Measurements from ENCODE around the gene UMAD1. TPM values are rescaled to one million over a fixed set of nuclear protein-coding genes. Genes with fewer than 3 reads are reported as not detected.

UMAD1 gene
- total RNA-seq, 1 donor from 2014 or later: 11.9 TPM

DNA sequence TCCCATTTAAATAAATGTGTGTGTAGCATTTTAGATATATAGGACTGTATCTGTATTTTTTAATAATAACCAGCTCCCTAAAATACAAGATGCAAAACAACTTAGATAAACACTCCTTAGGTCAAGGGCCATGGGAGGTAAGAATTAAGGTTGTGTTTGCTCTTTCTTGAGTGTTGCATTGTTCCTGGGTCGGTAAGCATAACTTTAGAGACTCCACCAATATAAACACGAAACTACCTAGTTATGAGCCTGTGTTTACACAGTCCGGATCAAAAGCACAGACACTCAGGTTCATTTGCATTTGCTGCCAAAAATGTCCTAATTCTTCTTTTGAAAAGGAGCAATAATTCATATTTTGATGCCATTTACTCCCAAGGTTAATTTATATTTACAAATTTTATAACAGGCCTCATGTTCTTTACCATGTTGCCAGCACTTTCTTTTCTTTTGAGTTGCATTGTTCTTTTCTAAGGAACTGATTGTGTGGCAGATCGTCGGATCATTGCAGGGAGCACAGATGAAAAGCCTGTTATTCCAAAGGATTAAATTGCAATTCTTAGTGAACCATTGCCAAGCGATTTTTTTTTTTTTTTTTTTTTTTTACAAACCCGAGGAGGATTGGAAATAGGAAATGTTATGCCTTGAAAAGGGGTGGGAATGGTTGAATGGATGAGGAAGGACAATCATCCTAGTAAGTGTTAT lies 282.3 kb downstream of the UMAD1 start:
- DNase-seq: no peak

DNA sequence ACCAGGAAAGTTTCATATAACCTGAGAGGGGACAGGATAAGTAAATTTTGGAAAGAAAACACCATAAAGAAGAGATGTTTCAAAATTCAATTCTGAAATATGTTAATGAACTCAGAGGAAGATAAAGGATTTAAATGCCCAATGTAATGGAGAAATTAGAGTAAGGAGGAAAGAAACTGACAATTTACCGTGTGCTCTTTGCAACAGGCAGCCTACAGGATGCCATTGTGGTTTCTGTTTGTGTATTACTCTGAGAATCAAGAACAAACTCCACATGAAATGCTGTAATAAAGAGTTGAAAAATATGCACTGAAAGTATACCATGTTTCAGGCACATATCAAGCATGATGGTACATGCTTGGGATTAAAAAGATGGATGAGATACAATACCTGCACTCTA lies 283.3 kb downstream of the UMAD1 start:
- no peak for DNase-seq

DNA sequence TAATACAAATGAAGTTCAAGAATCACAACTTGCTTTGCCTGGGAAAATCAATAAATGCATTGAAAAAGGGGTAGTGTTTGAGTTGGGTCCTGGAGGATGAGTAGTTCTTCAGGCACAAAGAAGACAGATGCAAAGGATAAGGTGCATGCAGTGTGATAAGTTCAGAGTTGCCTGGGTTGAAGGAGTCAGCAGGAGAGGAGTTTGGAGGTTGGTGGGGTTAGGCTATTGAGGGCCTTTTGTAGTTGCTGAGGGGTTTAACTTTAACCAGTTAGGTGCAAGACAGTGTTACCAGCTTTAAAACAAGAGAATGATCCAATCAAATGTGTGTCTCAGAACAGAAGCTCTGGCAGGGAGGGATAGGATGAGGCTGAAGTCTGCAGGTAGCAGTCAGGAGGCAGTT lies 283.8 kb downstream of the UMAD1 start:
- DNase-seq: no peak

Small RNAs within 50 kb of the gene (small RNA-seq; reads per million reads assigned to genes)
- not detected for gene RNU6-534P (ENCODE audit: low replicate concordance)

Other genes starting within 250 kb of the UMAD1 start
- gene COL28A1, start 104.9 kb upstream of the UMAD1 start, total RNA-seq: 8.1 TPM
- gene MIOS, start 73.9 kb upstream of the UMAD1 start, total RNA-seq: 84.6 TPM
- gene RPA3, start 77.9 kb downstream of the UMAD1 start, total RNA-seq: 29.3 TPM

All from tongue (tissue), 3 donors.